Stimulated activated CD8-positive, alpha-beta memory T cell treated with anti-CD3 and anti-CD28 coated beads, Interleukin-15, amount 100 ng/mL, for 48 hours (primary cell): ENCODE data around the gene HDAC9.
"Not testable (repeated sequence)": the region's sequence is repeated elsewhere in the genome, so short reads cannot be mapped to it uniquely, and the experiment has no call there.

ENCODE experiments used
- DNase-seq, 2 donors: peaks; one replicate each; pipeline ENCODE4 v3.0.0-alpha.2; 2020; ENCODE audit warnings: low read depth in 2 of 2

HDAC9 gene

DNA sequence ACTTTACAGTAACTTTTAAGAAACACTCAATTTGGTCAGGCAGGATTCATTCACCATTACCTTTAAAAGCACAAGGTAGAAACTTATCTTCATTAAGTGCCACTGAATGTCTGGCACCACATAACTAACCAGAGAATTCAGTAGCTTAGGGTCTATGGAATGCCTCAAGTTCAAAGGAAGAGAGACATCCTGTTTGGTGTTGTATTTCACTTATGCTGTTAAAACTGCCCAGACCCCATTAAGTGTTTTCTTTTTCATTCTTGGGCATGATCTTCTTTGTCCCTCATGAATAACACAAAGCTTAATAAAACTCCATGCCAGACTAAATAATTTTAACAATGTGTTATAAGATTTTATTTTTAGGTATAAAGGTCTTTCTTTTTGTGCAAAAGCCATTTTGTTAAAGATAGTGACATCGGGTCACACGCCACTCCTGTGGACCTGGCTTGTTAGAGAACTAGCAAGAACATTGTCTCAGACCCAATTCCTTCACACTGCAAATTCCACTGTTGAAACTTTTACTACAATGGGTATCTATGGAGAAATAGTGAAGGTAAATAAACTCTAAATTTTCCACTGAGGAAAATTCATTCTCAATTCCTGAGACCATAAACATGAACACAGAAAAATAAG is 400.9 kb downstream of the HDAC9 start:
- no peak for DNase-seq

- DNase-seq, result no peak
These were observed 404.7 kb downstream of the HDAC9 start for GRCh38 chr7:18900236-18900635.

GRCh38 chr7:18900803-18901202 is 405.3 kb downstream of the HDAC9 start:
- no peak for DNase-seq

DNA sequence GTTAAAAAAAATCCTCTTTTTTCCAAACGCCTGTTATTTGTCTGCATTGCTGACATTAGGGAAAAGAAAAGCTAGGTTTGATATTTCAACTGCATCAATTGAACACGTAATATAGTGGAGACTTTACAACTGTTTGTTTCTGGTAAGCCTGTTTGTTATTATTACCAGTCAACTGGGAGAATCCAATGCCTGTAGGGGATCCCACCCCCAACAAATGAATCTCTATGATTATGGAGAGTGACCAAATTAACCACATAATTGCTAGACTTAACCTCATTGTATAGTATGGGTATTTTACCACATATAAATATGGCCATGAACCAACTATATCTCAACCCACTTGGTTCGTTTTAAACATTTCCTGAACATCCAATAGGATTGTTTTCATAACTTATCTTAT is 405.8 kb downstream of the HDAC9 start:
- no peak for DNase-seq

DNA sequence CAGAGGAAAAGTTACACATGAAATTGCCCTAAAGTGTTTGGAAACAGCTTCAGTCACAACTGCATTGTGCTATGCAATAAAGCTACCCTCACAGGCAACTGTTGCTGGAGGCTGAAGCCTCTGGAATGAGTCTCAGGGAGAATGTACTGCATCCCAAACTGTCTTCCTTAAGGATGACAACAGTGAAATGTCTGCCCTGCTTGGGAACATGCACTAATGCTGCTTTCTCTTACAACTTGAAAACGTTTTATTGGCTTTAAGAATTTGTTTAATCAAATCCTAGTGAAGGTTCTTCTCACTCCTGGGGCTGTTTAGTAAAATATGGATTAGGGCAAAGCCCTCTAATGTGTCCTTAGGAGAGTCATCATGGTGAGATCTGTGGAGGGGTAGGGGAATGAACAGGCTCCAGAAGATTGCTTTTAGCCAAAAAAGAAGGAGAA is 406.5 kb downstream of the HDAC9 start:
- DNase-seq, result no peak

DNA sequence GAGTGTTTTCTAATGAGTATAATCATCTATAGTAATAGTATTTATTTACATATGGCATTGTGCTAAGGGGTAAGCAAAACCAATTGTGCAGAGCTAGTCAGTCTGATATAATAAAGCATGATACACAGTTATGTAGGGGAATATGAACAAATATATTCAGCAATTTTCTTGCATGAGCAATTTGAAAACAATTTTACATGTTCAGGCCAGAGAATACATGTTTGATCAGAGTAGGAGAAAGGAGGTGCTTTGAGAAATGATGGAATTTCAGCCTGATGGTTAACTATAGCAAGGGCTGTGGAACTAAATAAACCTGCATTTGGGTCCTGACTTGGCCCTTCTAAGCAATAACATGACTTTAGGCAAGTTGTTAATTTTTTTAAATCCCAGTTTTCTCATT is 407.3 kb downstream of the HDAC9 start:
- no peak for DNase-seq

- no peak for DNase-seq
These were observed 408.1 kb downstream of the HDAC9 start for GRCh38 chr7:18903695-18904094.

GRCh38 chr7:18905316-18905943 is 409.9 kb downstream of the HDAC9 start:
- DNase-seq, result no peak

DNA sequence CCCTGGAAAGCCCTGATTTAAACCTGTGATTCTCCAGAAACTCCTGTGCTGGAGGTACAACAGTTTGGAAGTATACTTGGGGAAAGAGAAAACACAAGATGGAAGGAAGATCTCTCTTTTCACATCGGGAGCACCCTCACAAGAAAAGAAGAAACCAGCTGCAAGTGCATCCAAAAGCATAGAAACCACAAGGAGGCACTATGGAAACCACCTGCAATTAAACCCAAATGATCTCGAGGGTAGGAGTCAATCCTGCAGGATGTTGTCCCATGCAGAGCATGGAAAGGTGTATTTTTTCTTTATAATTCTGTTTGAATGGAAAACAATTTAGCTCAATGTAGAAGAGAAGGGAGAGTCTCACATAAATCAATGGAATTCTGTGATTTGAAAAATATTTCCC is 411.4 kb downstream of the HDAC9 start:
- no peak for DNase-seq

- no peak for DNase-seq
These were observed 417.6 kb downstream of the HDAC9 start for GRCh38 chr7:18913106-18913505.

DNA sequence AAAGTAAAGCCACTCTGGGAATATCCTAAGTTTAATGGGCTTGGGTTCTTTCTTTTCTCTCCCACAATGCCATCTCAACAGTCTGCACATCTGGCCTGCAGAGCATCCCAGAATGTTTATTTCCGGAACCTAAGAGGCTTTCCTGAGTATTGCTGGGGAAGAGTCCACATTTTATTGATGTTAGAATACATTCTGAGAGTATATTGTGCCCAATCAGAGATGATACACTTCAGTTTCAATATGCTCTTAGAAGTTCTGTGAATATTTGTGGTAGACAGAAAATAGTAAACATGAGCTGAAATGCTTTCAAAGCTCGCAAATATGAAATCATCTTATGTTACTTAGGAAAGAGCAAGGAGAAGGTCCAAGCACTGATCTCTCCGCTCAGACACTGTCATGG is 421.3 kb downstream of the HDAC9 start:
- no peak for DNase-seq

DNA sequence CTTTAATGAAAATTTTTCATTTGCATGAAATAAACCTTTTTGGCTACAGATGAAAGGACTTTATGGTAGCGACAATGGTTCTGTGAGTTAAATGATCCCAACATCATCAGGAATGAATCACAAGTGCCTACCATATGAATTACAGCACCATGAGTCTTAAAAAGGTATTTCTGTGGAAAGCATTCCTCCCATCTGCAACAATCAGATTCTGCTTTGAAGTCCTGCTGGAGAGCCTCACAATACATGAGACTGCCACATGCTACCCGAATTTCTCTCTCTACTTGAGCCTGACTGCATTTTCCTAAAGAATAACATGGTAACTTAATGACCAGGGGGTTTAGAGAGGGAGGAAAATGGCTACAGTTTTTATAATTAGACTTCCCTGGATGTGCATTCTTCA is 431.6 kb downstream of the HDAC9 start:
- DNase-seq, result no peak

DNA sequence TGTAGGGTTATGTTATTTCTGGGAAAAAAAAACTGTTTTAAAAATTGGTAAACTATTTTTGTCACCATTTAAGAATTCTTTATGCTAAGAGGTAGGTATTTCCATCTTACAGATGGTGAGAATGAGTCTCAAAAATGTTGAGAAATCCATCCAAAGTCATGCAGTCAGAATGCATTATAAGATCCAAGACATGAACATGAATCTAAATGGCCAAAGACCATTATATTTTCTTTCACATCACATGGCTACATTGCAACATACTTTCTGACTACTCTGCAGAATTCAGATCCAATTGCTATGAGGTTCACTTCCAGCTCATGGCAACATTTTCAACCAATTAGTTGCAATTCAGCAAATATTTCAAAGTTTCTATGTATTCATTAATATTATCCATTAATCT is 440.7 kb downstream of the HDAC9 start:
- no peak for DNase-seq

- no peak for DNase-seq
These were observed 444.4 kb downstream of the HDAC9 start for GRCh38 chr7:18939771-18940592.

GRCh38 chr7:18940593-18941134 is 445.1 kb downstream of the HDAC9 start:
- DNase-seq, result no peak

DNA sequence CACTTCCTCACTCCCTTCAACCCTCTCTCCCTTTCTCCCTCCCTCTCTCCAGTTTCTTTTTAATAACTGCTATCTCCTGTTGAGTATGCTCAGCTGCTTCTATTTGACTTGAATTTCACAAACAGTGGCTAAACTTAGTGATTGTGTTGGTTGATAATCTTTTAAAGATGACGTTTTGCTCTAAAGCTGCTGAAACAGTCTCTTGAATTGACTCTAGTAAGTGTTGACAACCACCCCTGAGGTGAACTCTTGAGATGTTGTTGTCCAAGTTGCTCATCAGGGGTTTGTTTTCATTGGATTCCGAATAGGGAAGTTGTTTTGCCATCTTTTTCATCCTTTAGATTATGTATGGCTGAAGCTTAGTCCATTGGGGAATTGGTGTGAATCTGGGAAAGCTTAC is 445.7 kb downstream of the HDAC9 start:
- no peak for DNase-seq

DNA sequence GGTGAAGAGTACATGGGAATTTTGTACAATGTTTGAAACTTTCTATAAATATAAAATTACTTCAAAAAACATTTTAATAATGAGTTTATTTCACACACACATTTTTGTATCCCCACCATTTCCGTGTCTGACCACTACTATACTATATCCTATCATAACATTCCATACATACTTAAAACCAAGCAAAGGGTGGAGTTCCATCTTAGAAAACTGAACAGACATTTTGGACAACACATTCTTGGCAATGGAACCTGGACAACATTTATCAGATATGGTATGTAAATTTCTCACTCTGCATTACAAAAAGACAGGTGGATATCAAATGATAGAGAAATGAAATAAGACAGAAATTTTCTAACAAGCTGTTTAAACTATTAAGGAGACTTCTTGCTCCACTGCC is 453.0 kb downstream of the HDAC9 start:
- DNase-seq, result no peak

GRCh38 chr7:18952846-18953245 is 457.3 kb downstream of the HDAC9 start:
- DNase-seq, result no peak

- no peak for DNase-seq
These were observed 463.1 kb downstream of the HDAC9 start for GRCh38 chr7:18958627-18959026.

GRCh38 chr7:18960725-18961124 is 465.2 kb downstream of the HDAC9 start:
- no peak for DNase-seq

- DNase-seq, result no peak
These were observed 466.5 kb downstream of the HDAC9 start for GRCh38 chr7:18962031-18962430.

GRCh38 chr7:18965657-18966056 is 470.1 kb downstream of the HDAC9 start:
- no peak for DNase-seq

- DNase-seq, result not testable (repeated sequence)
These were observed 472.2 kb downstream of the HDAC9 start for GRCh38 chr7:18967755-18968154.
